Activated effector memory CD4-positive, alpha-beta T cell treated with Interleukin-2 at 50 U/mL for 16 hours (primary cell): Measurements from ENCODE around the gene PUS7.
"Not testable (repeated sequence)": the region's sequence is repeated elsewhere in the genome, so short reads cannot be mapped to it uniquely, and the experiment has no call there.

Experiments used
- DNase-seq: peaks from one replicate; pipeline ENCODE4 v3.0.0-alpha.2; 2020

The PUS7 gene

GRCh38 chr7:105496521-105496920 is 25.6 kb downstream of the PUS7 start:
- no peak for DNase-seq

- no peak for DNase-seq
Measured at GRCh38 chr7:105493923-105494315, 28.2 kb downstream of the PUS7 start.

DNA sequence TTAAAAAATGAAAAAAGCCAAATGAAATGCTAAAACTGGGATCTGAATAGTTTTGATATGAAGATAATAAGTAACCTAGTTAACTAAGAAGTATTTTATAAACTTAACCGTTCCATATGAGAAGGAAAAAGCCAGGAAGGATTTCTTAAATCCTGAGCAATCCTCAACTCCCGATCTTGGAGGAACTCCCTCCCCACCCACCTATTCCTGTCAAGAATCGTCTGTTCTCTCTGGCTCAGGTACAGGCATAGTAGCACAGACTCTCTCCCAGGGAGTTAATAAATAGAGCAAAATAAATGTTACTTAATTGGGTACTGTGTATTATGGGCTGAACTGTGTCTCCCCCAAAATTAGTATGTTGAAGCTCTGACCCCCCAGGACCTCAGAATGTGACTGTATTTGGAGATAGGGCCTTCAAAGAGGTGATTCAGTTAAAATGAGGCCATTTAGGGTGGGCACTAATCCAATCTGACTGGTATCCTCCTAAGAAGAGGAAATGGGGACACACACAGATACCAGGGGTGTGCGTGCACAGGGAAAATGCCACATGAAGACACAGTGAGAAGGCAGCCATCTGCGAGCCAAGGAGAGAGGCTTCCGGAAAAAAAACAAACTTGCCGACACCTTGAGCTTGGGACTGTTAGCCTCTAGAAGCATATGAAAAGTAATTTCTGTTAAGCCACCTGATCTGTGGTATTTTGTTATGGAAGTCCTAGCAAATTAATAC is 28.7 kb downstream of the PUS7 start:
- DNase-seq, result no peak

DNA sequence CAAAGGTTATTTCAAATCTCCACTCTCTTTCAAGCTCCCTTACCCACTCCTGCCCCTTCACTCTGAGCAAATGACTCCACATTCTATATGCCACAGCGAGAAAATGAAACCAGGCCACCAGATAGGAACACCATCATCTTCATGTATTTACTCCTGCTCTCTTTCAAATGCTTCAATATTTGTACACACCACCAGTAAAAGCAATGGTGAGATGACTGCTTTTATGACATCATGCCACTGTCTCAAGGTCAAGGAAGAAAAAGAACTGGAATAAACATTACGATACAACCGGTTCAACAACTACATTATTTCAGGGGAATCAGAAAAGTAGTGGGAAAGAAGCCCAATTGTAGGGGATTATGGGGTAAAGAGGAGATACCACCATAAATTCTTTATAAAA is 32.7 kb downstream of the PUS7 start:
- no peak for DNase-seq

- DNase-seq, result no peak
Measured at GRCh38 chr7:105487579-105488571, 34.2 kb downstream of the PUS7 start.

DNA sequence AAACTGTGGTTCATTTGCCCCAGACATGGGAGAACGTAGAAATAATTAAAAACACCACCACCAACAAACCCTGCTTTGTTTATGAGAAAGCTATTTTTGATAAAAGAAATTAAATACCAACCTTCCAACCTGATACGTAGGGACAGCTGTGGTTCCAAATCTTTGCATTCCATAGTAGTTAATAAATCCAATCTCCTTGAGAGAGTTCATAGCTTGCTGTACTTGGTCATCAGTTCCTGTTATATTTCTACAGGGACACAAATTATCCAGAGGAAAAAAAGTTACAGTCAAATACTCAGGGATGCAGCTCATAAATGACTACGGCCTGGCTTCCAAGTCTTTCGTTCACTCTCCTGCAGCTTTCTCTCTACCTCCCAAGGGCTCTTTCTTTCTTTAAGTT is 41.1 kb downstream of the PUS7 start:
- DNase-seq, result no peak

- DNase-seq, result no peak
Measured at GRCh38 chr7:105478606-105479005, 43.5 kb downstream of the PUS7 start.

GRCh38 chr7:105477908-105478307 is 44.2 kb downstream of the PUS7 start:
- DNase-seq, result no peak

DNA sequence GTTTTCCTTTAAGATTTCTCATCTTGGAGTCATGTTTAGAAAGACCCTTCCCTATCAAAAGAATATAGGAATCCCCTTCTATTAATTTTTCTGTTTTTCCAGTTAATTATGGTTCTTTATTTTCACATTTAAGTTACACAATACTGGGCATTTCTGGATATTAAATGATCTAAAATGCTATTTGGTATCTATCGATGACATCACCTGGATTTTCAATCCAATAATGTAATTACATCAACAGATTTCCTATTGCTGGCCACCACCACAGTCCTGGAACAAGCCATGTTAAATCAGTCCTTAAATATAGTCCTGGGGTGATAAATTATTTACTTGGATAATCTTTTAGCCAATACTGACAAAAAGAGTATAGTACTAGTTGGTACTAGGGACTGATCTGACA is 48.0 kb downstream of the PUS7 start:
- DNase-seq, result no peak

- DNase-seq, result no peak
Measured at GRCh38 chr7:105473163-105473562, 48.9 kb downstream of the PUS7 start.

- no peak for DNase-seq
Measured at GRCh38 chr7:105470846-105471245, 51.2 kb downstream of the PUS7 start.

- no peak for DNase-seq
Measured at GRCh38 chr7:105470090-105470489, 52.0 kb downstream of the PUS7 start.

DNA sequence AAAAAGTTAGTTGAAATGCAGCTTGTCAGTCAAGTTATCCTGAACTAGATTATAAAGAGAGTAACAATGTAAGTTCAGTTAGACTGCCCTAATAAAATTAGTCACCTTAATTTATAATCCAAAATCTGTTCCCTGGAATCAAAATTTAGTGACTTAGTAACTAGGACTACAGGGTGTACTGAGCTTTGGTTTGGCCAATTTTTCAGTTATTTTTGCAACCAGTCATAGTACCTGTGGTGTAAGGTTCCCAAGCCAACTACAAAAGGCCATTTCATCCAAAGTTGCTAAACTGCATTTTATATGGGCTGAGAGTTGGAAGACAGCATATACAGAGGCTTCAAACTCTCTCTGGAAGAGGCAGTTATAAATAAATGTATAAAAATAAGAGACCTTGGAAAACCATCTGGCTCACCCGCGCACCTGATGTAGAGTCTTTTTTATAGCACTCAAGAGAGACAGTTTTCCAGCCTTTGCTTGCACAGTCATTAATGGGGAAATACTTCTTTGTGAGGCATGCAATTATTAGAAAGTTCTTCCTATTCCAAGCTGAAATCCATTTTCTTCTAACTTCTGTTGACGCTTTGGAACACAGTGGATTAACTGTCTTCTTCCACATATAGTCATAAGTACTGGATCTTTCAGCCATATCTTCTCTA is 59.2 kb downstream of the PUS7 start:
- no peak for DNase-seq

DNA sequence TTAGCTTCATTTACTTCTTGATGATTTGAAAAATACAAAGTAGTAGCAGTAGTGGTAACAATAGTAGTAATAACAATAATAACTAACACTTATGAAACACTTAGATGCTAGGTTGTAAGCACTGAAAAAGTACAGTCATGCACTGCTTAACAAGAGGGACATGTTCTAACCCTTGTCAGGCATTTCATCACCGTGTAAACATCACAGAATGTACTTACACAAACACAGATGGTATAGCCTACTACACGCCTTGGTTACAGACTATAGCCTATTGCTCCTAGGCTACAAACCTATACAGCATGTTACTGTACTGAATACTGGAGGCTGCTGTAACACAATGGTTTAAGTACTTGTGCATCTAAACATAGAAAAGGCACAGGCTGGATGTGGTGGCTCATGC is 60.6 kb downstream of the PUS7 start:
- no peak for DNase-seq

DNA sequence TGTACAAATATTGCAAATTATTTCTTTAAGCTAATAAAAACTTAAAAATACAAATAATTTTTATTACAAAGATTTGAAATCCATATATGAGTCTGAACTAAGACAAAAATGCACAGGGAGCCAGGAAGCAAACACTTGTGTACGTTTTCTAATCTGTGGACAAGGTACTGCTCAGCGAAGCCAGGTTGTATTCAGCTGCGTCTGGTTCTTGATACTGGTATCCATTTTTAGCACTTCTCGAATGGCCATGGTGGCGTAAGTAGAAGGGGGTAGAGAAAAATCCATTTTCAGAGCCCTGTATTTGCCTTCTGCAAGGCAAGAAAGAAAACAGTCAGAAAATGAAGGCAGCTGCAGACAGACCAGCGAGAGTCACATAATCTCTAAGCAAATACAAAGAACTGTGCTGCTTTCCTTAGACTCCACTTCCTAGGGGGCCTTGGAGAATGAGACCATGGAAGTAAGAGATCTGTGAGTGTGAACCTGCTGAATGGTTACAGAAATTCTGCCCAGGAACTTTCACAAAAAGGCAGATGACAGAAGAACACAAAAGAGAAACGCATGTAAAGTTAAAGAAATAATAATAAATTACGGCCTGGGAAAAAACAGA is 64.3 kb downstream of the PUS7 start:
- no peak for DNase-seq

DNA sequence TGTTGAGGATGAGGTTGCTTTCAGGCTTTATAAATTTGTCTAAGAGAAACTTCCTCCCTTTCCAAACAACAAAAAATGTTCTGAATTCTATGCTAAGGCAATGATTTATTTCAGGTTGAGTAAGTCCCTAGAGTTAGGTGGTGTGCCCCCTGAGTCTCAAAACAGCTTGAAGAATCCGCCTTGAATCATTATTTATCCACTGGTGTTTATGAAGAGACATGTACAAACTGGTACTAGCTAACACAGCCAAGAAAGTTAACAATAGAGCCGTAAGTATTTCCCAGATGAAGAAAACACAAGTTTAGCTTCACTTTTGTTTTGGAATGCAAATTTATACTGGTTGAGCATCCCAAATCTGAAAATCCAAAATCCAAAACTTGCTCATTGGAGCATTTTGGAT is 67.2 kb downstream of the PUS7 start:
- no peak for DNase-seq

- DNase-seq, result no peak
Measured at GRCh38 chr7:105454095-105454747, 67.8 kb downstream of the PUS7 start.

DNA sequence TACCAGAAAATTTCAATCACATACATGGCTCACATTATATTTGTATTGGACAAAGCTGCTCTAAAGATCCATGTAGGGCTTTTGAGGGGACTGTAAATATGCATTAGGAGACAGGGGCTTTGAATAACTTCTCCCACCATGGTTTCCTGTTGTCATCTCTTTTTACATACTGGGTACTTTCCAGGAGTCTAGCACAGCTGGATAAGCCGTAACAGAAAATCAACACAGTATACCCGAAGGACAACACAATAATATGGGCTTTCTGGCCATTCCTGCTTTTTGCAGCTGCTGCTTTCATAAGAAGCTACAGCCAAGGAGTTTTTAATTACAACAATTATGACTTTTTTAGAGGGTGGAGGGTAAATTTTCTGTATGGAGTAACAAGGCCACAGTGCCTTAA is 70.0 kb downstream of the PUS7 start:
- DNase-seq, result no peak

GRCh38 chr7:105450870-105451269 is 71.2 kb downstream of the PUS7 start:
- not testable (repeated sequence) for DNase-seq

- DNase-seq, result no peak
Measured at GRCh38 chr7:105450177-105450861, 71.8 kb downstream of the PUS7 start.

- DNase-seq, result no peak
Measured at GRCh38 chr7:105448181-105448580, 73.9 kb downstream of the PUS7 start.
